ENCODE results near the gene EIF2A. TPM values are rescaled to one million over a fixed set of nuclear protein-coding genes. Genes with fewer than 3 reads are reported as not detected.

The EIF2A gene
- total RNA-seq, result 140 and 142 TPM in 2 replicates

DNA sequence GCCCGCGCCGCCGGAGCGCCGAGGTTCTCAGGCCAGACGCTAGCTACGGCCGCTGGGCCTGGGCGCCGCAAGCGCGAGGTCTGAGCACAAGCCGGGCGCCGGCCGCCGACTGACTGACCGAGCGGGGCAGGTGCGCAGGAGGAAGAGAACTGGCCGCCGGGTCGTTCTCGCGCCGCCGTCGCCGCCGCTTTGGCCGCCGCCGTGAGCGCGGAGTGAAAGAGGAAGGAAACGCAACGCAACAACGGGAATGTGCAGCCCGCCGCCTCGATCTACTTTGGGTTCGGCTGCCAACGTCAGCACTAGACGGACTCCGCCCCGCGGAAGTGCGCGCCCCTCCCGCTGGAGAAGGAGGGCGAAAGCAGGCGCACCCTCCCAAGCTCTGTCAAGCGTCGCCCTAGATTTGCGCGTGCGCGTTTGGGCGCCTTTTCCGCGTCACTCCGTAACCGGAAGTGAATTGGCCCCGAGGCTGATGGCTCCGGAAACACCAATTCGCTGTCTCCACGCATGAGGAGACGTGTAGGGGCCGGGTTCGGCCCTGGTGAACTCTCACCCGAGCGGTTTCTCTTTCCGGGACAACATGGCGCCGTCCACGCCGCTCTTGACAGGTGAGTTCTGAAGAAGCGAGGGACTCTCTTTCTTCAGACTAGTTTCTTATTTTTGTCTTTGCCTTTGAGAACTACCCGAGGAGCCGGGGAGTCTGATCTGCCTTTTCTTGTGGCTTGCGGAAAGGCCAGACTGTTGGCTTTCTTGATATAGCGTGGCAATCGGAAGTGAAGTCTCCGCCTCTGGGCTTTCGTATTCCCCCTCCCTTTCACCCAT, at the start of gene EIF2A, which contains the start of gene SERP1:
EIF2A (plus strand) TSS at position 562 of the 819 bp plus-strand sequence; CDS start at position 578, 16 bp downstream.
SERP1 (minus strand) TSS at position 271 of the 819 bp plus-strand sequence. CDS start 361 bp downstream, outside the sequence.

DNA sequence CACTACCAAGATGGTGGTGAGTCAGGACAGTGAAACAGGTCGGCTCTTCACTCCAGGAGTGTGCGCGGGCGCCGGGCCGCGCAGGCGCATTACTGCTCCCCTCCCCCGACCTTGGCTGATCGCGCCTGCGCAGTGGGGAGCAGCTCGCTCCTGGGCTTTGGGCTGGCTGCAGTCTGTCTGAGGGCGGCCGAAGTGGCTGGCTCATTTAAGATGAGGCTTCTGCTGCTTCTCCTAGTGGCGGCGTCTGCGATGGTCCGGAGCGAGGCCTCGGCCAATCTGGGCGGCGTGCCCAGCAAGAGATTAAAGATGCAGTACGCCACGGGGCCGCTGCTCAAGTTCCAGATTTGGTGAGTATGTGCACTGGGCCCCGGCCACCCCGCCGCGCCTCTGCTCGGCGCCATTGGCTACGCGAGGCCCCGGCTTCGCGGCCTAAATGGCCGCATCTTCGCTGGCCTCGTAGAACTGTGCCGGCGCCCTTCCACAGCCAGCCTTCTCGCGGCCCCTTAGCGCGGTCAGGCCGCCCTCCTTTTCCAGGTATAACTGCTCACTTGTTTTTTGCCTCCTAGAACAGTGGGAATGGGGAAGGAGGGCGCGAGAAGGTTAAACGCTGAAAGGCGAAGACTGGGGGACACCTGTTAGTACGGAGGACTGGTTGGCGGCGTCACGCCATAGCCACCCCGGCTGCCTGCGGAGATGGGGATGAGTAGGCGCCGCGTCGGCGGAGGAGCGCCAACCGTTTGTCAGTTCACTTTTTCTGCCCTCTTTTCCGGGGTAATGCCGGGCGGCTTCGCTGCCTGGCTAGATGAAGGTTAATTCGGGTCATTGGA, 56.8 kb downstream of the EIF2A start, which contains the start of gene SELENOT:
SELENOT (plus strand) TSS at position 169 of the 827 bp plus-strand sequence; CDS start at position 211, 42 bp downstream.

Other genes with a start within 250 kb of the EIF2A start
- 3.2 and 18.3 TPM in 2 replicates for gene TSC22D2, start 138.5 kb upstream of the EIF2A start, total RNA-seq
- 98.1 and 135 TPM in 2 replicates for gene SERP1, start 291 bp upstream of the EIF2A start, total RNA-seq
- 40.0 and 190 TPM in 2 replicates for gene SELENOT, start 56.5 kb downstream of the EIF2A start, total RNA-seq
- gene ERICH6, start 157.1 kb downstream of the EIF2A start, total RNA-seq, result 0.06 TPM in 1 of 2 replicates, not detected in the other
- gene SIAH2, start 216.4 kb downstream of the EIF2A start, total RNA-seq, result 8.4 and 15.5 TPM in 2 replicates

All from bladder microvascular endothelial cell (primary cell).